ENCODE results near the gene PRR16. TPM values are rescaled to one million over a fixed set of nuclear protein-coding genes. Genes with fewer than 3 reads are reported as not detected.

Gene PRR16
- total RNA-seq, 1 donor from 2014 or later: 18.3 TPM

- TF ChIP-seq CTCF (IDR thresholded peaks at IDR 0.05): no peak
- H3K9me3 Mint-ChIP-seq (ENCODE audit: unreplicated experiment): no peaks in the 10 kb centered on the region
- H3K4me3 Mint-ChIP-seq (ENCODE audit: unreplicated experiment): no peak overlapping the region
- peak overlapping the region; percentile 3 for H3K27ac Mint-ChIP-seq (ENCODE audit: unreplicated experiment)
- H3K4me1 Mint-ChIP-seq (ENCODE audit: unreplicated experiment): peaks cover 27% of the 10 kb centered on the region
- no peak for DNase-seq (ENCODE audit: extremely low spot score, unreplicated experiment)
- H3K36me3 Mint-ChIP-seq (ENCODE audit: unreplicated experiment): peaks cover 2% of the 10 kb centered on the region
- no peaks in the 10 kb centered on the region for H3K27me3 Mint-ChIP-seq (ENCODE audit: unreplicated experiment)
These were observed 63.2 kb downstream of the PRR16 start for GRCh38 chr5:120527251-120527650.

DNA sequence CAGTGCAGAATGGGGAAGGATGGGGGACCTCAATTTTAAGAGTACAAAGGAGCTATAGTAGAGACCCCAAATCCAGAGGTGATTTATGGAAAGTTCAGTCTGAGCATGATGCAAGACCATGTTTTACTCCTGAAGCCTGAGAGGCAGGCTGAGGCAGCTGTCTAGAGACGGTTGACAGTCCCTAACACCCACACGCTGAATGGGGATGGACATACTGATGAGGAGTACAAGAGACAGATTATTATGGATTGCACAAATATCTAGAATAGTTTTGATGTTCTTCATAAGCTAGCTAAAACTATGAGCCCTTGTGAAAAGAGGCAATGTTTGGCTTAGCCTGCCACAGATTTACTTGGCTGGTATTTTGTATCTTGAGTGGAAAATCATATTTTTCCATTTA, 64.5 kb downstream of the PRR16 start:
- Mint-ChIP-seq H3K9me3 (ENCODE audit: unreplicated experiment) (no peaks in the 10 kb centered on the region), H3K36me3 (ENCODE audit: unreplicated experiment) (peaks cover 2% of the 10 kb centered on the region), H3K4me1 (ENCODE audit: unreplicated experiment) (peaks cover 35% of the 10 kb centered on the region), H3K27me3 (ENCODE audit: unreplicated experiment) (no peaks in the 10 kb centered on the region), H3K27ac (ENCODE audit: unreplicated experiment) (peak overlapping the region; percentile 5), H3K4me3 (ENCODE audit: unreplicated experiment) (no peak overlapping the region)
- no peak for TF ChIP-seq CTCF (IDR thresholded peaks at IDR 0.05)
- DNase-seq (ENCODE audit: extremely low spot score, unreplicated experiment): no peak

DNA sequence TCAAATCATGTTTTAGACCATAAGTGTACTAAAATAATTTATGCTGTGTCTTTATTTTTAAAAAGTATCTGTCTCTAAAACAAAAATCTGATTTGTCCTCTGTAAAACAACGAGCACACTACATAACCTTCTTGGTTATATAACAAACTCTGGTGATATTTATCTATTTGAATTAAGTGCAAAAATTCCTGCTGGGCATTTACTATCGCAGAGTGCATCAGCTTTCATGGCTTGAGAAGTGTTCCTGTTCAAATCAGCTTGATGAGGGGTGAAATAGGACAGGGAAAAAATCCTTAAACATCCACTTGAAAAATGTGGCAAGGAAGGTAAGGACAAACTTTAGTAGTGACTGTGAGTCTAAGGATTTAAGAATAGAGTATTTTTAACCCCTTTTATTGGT, 65.3 kb downstream of the PRR16 start:
- no peaks in the 10 kb centered on the region for H3K9me3 Mint-ChIP-seq (ENCODE audit: unreplicated experiment)
- DNase-seq (ENCODE audit: extremely low spot score, unreplicated experiment): no peak
- H3K27ac Mint-ChIP-seq (ENCODE audit: unreplicated experiment): no peak overlapping the region
- H3K27me3 Mint-ChIP-seq (ENCODE audit: unreplicated experiment): no peaks in the 10 kb centered on the region
- H3K4me1 Mint-ChIP-seq (ENCODE audit: unreplicated experiment): peaks cover 40% of the 10 kb centered on the region
- TF ChIP-seq CTCF (IDR thresholded peaks at IDR 0.05): no peak
- peaks cover 2% of the 10 kb centered on the region for H3K36me3 Mint-ChIP-seq (ENCODE audit: unreplicated experiment)
- H3K4me3 Mint-ChIP-seq (ENCODE audit: unreplicated experiment): no peak overlapping the region

DNA sequence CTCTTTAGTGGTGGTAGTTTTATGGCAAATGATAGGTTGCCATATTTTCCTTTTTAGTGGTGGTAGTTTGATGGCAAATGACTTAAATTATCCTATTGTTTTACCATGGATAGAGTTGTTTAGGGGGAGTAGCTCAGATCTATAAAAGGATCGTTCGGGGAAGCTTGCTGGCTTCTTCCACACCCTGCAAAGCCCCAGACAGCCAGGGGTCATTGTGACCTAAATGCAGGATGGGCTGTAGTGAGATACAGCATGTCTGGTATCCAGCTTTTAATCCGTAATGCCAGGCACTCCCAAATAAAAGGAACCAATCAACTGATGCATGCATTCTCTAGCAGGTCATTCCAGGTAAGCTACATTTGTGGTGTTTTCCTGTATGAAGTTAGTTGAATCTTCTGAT, 67.1 kb downstream of the PRR16 start:
- H3K36me3 Mint-ChIP-seq (ENCODE audit: unreplicated experiment): peaks cover 2% of the 10 kb centered on the region
- TF ChIP-seq CTCF (IDR thresholded peaks at IDR 0.05): no peak
- no peaks in the 10 kb centered on the region for H3K27me3 Mint-ChIP-seq (ENCODE audit: unreplicated experiment)
- H3K9me3 Mint-ChIP-seq (ENCODE audit: unreplicated experiment): no peaks in the 10 kb centered on the region
- H3K4me3 Mint-ChIP-seq (ENCODE audit: unreplicated experiment): no peak overlapping the region
- no peak for DNase-seq (ENCODE audit: extremely low spot score, unreplicated experiment)
- peaks cover 44% of the 10 kb centered on the region for H3K4me1 Mint-ChIP-seq (ENCODE audit: unreplicated experiment)
- no peak overlapping the region for H3K27ac Mint-ChIP-seq (ENCODE audit: unreplicated experiment)

DNA sequence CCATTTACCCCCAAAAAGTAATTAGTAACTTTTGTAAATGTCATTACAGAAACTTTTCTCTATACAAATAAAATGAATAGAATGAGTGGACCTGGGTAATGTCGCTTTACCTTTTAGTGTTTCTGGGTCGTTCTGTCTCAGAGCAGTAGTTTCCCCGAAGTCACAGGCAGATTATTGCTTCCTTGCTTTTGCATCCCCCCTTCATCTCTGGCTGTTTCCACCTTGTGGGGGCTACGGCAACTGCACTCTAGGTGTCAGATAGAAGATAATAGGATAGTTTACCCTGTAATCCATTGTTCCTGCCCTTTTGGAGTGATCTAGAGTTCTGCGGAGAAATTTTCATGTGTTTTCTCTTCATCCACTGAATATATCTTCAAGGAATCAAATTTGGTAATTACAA, 68.7 kb downstream of the PRR16 start:
- no peak overlapping the region for H3K4me3 Mint-ChIP-seq (ENCODE audit: unreplicated experiment)
- DNase-seq (ENCODE audit: extremely low spot score, unreplicated experiment): no peak
- no peaks in the 10 kb centered on the region for H3K36me3 Mint-ChIP-seq (ENCODE audit: unreplicated experiment)
- H3K4me1 Mint-ChIP-seq (ENCODE audit: unreplicated experiment): peaks cover 32% of the 10 kb centered on the region
- TF ChIP-seq CTCF (IDR thresholded peaks at IDR 0.05): peak; percentile 36
- H3K9me3 Mint-ChIP-seq (ENCODE audit: unreplicated experiment): no peaks in the 10 kb centered on the region
- no peaks in the 10 kb centered on the region for H3K27me3 Mint-ChIP-seq (ENCODE audit: unreplicated experiment)
- peak overlapping the region; percentile 78 for H3K27ac Mint-ChIP-seq (ENCODE audit: unreplicated experiment)
